RWPE1 (cell line): Measurements from ENCODE around the gene LYPD6.

Source experiments
- CTCF ChIA-PET: fragments of 350-600 bp; sonication (Branson Sonifier 250); formaldehyde crosslinking; extraction: SDS; loops from one replicate; lab custom pipeline; 2021; lab: Yijun Ruan, JAX
- POLR2A ChIA-PET: fragments of 400-600 bp; formaldehyde crosslinking; extraction: SDS; loops from one replicate; lab custom pipeline; 2020; ENCODE audit warnings: antibody characterized with exemption; ENCODE audit not compliant: low non-redundant PET; lab: Yijun Ruan, JAX
- DNase-seq: peaks from one replicate; pipeline ENCODE4 v3.0.0; 2012; ENCODE audit warnings: low spot score
- H3K27ac ChIP-seq: fragments of 450-650 bp; 2 replicates; pipeline ENCODE4 v1.5.1; 2017
- TF ChIP-seq, protein P1 (sequence below): fragments of 450-650 bp; conservative IDR thresholded peaks from 2 replicates; pipeline ENCODE4 v1.5.1; 2017; ENCODE audit warnings: low read depth, mild to moderate bottlenecking

LYPD6 gene

DNA sequence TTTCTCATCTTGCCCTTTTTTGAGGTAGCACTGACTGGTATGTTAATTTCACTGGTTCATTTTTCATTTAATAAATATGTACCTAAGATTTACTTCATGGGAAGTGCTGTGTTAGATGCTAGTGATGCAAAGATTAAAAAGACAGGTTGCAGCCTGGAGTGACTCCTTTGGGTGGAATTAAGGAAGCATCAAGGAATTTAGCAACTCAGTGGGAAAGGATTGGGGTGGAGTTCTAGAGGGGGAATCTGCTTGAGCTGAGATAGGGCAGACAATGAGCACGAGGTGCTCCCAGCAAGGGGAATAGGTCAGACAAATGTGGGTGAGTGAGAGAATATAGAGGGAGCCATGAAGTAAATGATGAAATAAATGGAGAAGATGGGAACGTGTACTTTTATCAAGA is 57.0 kb downstream of the LYPD6 start:
- ChIA-PET POLR2A (no interaction called here), CTCF (no interaction called here)
- TF ChIP-seq, protein P1, sequence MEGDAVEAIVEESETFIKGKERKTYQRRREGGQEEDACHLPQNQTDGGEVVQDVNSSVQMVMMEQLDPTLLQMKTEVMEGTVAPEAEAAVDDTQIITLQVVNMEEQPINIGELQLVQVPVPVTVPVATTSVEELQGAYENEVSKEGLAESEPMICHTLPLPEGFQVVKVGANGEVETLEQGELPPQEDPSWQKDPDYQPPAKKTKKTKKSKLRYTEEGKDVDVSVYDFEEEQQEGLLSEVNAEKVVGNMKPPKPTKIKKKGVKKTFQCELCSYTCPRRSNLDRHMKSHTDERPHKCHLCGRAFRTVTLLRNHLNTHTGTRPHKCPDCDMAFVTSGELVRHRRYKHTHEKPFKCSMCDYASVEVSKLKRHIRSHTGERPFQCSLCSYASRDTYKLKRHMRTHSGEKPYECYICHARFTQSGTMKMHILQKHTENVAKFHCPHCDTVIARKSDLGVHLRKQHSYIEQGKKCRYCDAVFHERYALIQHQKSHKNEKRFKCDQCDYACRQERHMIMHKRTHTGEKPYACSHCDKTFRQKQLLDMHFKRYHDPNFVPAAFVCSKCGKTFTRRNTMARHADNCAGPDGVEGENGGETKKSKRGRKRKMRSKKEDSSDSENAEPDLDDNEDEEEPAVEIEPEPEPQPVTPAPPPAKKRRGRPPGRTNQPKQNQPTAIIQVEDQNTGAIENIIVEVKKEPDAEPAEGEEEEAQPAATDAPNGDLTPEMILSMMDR = no peak
- H3K27ac ChIP-seq = no peak overlapping the region
- DNase-seq = no peak

GRCh38 chr2:149388120-149388816 is 57.9 kb downstream of the LYPD6 start:
- CTCF ChIA-PET = no interaction called here
- TF ChIP-seq, protein P1 = no peak
- POLR2A ChIA-PET = no interaction called here
- H3K27ac ChIP-seq = no peak overlapping the region
- DNase-seq = peak; percentile 20

GRCh38 chr2:149389506-149390167 is 59.2 kb downstream of the LYPD6 start:
- ChIA-PET CTCF (no interaction called here), POLR2A (no interaction called here)
- DNase-seq = no peak
- TF ChIP-seq, protein P1 = no peak
- no peak overlapping the region for H3K27ac ChIP-seq

DNA sequence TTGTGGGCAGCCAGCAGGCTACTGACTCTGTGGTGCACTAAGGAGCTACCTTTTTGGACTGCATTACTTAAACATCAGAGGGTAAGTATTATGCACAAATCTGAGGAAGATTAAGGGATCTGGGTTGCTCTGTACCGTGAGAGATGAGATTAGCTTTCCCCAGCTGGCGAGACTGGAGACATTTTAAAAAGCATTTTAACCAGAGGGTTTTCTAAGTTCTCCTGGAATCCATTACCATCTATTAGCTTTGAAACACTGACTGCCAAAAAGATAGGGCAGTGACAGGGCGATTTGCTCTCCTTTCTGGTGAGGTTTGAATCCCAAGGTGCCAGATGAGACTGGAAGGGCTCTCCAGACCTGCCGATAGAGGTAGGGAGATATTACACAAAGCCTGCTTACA is 63.2 kb downstream of the LYPD6 start:
- TF ChIP-seq, protein P1 = no peak
- ChIA-PET POLR2A (no interaction called here), CTCF (no interaction called here)
- DNase-seq = no peak
- H3K27ac ChIP-seq = no peak overlapping the region

DNA sequence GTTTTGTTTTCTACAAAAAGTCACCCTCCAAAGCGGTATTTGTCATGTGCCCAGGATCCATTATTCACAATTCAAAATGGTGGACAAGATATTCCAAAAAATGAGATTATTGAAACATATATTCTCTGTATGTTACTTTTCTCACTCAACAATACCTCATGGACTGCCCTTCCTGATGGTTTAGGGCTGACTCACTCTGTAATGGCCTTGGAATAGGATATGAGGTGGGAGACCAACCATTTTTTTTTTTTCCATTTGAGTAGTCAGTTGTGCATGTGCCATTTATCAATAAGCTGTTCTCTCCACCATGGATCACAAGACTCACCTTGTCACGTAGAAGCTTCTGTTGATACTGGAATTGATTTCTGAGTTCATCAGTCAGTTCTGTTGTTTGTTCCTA is 64.5 kb downstream of the LYPD6 start:
- H3K27ac ChIP-seq = no peak overlapping the region
- no peak for DNase-seq
- TF ChIP-seq, protein P1 = no peak
- ChIA-PET POLR2A (no interaction called here), CTCF (no interaction called here)

DNA sequence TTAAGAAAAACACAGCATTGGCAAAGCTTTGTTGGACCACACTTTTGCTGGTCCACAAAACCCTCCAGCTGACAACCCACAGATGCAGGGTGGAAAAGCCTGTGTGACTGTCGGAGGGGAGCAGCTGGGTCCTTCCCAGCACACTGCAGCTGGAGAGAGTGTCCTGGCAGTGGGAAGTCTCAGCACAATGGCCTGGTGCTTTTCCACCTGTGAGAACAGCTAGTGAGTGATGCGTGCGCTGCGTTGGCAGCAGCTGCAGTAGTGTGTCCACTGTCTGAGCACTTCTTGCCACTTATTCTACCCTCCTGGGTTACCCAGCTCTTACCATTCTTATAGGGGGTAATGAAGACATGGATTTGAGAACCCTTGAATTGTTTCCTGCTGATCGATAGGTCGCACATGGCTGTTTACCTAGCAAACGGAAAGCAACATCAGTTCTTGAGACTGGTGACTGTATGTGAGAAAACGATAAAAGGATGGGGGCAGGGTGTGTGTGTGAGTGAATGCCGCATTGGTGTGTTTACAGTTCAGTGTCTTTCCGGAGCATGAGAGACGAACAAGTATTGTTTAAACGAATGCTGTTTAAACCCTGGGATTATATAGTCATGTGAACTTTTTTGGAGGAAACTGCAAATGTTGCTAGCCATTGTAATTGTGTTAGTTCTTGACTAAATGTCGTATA is 69.7 kb downstream of the LYPD6 start:
- ChIA-PET POLR2A (no interaction called here), CTCF (no interaction called here)
- H3K27ac ChIP-seq = no peak overlapping the region
- DNase-seq = no peak
- TF ChIP-seq, protein P1 = no peak
